GM19397 (cell line): ENCODE data around the gene NSD2.

Experiments
- ATAC-seq: cut with Tn5 transposase; IDR thresholded peaks from one replicate; pipeline ENCODE4 v1.9.1; 2021; ENCODE audit warnings: mild to moderate bottlenecking, moderate library complexity; ENCODE audit not compliant: unreplicated experiment

The NSD2 gene

GRCh38 chr4:1862961-1863296, 8.3 kb upstream of the NSD2 start:
- no peak for ATAC-seq

DNA sequence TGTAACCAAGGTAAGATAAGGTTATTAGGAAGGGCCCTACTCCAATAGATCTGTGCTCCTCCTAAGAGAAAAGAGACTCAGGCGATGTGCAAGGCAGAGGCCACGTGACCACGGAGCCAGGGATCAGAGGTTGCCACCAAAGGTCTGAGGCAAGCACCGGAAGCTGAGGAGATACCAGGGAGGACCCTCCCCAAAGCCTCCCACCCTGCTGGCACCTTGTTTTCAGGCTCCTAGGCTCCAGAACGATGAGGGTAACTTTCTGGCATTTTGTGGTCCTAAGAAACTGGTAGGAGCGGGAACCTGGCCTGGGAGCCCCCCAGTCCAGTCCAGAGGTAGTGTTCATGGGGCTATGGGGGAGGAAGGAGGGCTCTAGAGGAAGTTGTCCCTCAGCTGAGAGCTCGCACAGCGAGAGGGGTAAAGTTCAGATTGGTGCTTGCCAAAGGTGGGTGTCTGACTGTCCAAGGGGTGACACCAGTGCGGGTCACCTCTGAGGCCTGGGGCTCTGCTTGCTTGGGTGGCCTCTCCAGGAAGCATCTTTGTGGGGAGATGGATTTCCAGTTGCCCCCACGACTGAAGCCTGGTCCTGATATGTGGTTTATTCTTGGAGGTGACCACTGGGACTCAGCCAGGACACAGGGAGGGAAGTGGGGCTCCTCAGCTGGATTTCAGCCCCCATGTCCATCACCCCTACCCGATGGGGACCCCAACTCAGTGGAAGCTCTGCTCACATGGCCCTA, 7.7 kb upstream of the NSD2 start:
- no peak for ATAC-seq

GRCh38 chr4:1864076-1865008, 6.9 kb upstream of the NSD2 start:
- ATAC-seq: no peak

- no peak for ATAC-seq
These were observed 5.0 kb upstream of the NSD2 start for GRCh38 chr4:1866189-1866661.

- no peak for ATAC-seq
These were observed 2.9 kb upstream of the NSD2 start for GRCh38 chr4:1868293-1868692.

- no peak for ATAC-seq
These were observed 2.3 kb upstream of the NSD2 start for GRCh38 chr4:1868912-1869311.

DNA sequence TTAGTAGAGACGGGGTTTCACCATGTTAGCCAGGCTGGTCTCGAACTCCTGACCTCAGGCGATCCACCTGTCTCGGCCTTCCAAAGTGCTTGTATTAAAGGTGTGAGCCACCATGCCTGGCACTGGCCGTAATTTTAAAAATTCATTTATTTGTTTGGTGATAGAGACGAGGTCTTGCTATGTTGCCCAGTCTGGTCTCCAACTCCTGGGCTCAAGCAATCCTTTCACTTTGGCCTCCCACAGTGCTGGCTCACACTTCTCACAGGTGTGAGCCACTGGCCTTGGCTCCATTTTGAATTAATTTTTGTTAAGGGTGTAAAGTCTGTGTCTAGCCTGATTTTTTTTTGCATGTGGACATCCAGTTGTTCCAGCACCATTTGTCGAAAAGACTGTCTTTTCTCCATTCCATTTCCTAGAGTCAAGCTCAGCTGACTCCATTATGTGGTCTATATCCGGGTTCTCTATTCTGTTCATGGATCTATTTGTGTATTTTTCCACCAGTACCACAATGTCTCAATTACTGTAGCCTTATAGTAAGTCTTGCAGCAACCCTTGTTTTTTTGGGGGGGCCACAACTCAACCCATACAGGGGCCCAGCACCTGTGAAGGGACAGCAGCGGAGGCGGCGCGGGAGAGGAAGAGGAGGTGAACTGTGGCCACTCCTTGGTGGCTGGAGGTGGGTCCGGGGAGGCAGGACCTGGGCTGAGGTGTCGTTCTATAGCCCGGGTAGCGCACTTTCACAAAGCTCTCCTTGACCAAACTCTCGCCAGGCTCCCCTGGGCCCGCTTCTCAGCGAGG, 1.5 kb upstream of the NSD2 start:
- ATAC-seq: peak; percentile 0

- peak; percentile 52 for ATAC-seq
These were observed 940 bp upstream of the NSD2 start for GRCh38 chr4:1870328-1870577.

DNA sequence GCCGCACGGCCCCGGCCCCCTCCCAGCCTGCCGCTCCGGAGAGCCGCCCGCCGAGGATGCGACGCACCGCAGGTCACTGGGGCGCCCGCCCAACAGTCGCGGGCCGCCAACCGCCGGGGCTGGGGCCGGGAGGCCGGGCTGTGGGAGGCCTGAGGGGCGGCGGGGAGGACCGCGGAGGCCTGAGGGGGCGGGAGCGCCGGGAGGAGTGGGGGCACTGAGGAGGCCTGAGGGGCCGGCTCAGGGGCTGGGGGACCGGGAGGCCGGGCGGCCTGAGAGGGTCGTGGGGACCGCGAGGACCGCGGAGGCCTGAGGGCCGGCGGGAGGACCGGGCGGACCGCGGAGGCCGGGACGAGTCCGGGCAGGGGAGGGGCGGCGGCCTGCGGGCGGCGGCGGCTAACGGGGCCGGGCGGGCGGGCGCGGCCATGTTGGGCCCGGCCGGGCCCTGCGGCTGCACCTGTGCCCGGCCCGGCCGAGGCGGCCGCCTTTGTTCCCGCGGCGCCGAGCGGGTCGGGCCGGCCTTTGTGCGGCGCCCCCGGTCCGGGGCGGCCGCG, 353 bp downstream of the NSD2 start:
- ATAC-seq: peak; percentile 5

- ATAC-seq: no peak
These were observed 1.7 kb downstream of the NSD2 start for GRCh38 chr4:1872870-1873269.

DNA sequence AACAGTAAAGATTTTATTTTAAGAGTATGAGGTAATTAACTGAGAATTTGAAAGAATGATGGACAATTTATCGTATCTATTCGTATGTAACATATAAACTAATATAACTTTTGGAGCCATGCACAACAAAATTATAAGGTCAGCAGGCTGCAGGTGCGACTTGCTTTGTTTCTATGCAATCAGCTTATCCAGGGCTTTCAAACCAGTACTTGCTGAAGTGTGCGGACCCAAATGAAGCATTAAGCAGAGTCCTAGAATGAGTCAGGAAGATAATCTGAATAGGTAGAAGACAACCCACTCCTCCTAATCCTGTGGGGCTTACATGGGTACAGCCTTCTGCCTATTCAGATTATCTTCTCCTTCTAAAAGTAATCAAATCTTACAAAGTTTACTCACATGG, 2.1 kb downstream of the NSD2 start:
- ATAC-seq: no peak

- ATAC-seq: no peak
These were observed 2.6 kb downstream of the NSD2 start for GRCh38 chr4:1873776-1874175.

GRCh38 chr4:1874201-1874600, 3.0 kb downstream of the NSD2 start:
- no peak for ATAC-seq

- no peak for ATAC-seq
These were observed 8.3 kb downstream of the NSD2 start for GRCh38 chr4:1879485-1879884.

- no peak for ATAC-seq
These were observed 9.1 kb downstream of the NSD2 start for GRCh38 chr4:1880332-1880731.

- ATAC-seq: no peak
These were observed 11.7 kb downstream of the NSD2 start for GRCh38 chr4:1882850-1883271.

- ATAC-seq: no peak
These were observed 12.4 kb downstream of the NSD2 start for GRCh38 chr4:1883583-1883982.

GRCh38 chr4:1885414-1885813, 14.2 kb downstream of the NSD2 start:
- no peak for ATAC-seq

DNA sequence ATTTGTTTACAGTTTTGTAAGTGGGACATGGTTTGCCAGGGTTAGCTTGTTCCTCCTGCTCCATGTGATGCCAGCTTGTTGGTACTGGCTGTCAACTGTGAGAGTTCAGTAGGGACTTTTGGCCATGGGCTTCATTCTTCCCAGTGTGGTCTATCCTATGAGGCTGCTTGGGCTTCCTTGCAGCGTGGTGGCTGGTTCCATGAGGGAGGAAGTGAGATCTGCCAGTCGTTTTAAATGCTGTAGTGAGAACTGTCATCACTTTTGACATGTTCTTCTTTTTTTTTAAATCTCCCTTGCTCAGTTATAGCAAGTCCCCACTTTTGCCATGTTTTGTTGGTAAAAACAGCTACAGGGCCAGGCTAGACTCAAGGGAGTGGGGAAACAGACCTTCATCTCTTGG, 15.9 kb downstream of the NSD2 start:
- ATAC-seq: no peak

DNA sequence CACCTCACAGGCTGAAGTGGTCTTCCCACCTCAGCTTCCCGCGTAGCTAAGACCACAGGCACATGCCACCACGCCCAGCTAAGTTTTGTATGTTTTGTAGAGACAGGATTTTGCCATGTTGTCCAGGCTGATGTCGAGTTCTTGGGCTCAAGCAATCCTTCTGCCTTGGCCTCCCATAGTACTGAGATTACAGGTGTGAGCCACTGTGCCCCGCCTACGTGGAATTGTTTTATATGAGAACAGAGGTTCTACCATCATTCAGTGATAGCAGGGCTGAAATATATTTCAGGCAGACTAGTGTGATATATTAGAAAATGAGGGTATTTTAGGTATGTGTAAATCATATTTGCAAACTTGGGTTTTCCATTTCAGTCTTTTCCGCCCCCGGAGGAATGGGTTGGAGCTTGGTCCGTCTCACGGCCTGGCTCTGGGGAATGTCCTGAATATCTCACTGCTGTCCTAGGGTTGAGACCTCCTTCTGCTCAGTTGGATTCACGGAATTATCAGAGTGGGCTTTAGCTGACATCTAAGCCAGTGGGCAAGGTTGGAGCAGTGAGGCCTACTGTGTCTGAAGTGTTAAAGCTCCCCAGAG, 19.9 kb downstream of the NSD2 start:
- ATAC-seq: no peak
